Left cardiac atrium (tissue), 4 donors: ENCODE data around the gene SAE1. TPM values are rescaled to one million over a fixed set of nuclear protein-coding genes. Genes with fewer than 3 reads are reported as not detected.
A peak's percentile ranks its signal among the peaks of the same experiment; 100 is the strongest.
"Not testable (repeated sequence)": the region's sequence is repeated elsewhere in the genome, so short reads cannot be mapped to it uniquely, and the experiment has no call there.

Experiments
- ATAC-seq, 2 donors: fragments of 200-7000 bp; cut with Tn5 transposase; one replicate each; pipeline ENCODE4 v1.9.1; 2020; ENCODE audit warnings: mild to moderate bottlenecking in 2 of 2, moderate library complexity in 2 of 2
- DNase-seq: peaks from one replicate; pipeline ENCODE4 v3.0.0-alpha.2; 2020
- intact Hi-C, 2 donors: fragments of 100-400 bp; cut with DNase I; formaldehyde crosslinking; loops; one replicate each; pipeline versions ENCODE4 v1.14.1 to v1.15.1; 2022 to 2023
- total RNA-seq, 2 donors: library from RNA; stranded (reverse); fragmentation: NEBNext Ultra II Directional; extraction: Animal tissue kit (Norgen Biotek cat#: 25700); gene quantifications; one replicate each; pipeline ENCODE4 v1.2.1, GENCODE V29; 2021
- donor health status: DM: no; HTN: yes; CAD: no.
- donor health status: DM: no; HTN: yes; CAD: no; lungs with severe emphysema.
- donor health status: DM: yes; HTN: yes; CAD: no.
- donor health status: Dilated cardiomyopathy.

The SAE1 gene
- total RNA-seq, 2 donors from 2014 or later = 50.1 to 54.7 TPM

- DNase-seq (no peak), ATAC-seq (peak in 1 of 2 donors; percentile 53)
- intact Hi-C loops = loop anchor here (10.0 kb wide), 1 partner anchor 88 kb away; no protein-coding TSS in a partner anchor
Observed at GRCh38 chr19:47122359-47123335, 8.0 kb upstream of the SAE1 start.

GRCh38 chr19:47123406-47123805 is 7.2 kb upstream of the SAE1 start:
- no peak for DNase-seq
- intact Hi-C loops = loop anchor here (10.0 kb wide), 1 partner anchor 89 kb away; no protein-coding TSS in a partner anchor
- ATAC-seq = no peak

- intact Hi-C loops = loop anchor here (1.0 to 10.0 kb wide), 4 partner anchors 44 to 113 kb away; no protein-coding TSS in a partner anchor
- DNase-seq = no peak
- ATAC-seq = peak; percentile 73 to 83
Observed at GRCh38 chr19:47124937-47125668, 5.5 kb upstream of the SAE1 start.

GRCh38 chr19:47125669-47125938 is 5.0 kb upstream of the SAE1 start:
- ATAC-seq = no peak
- DNase-seq = no peak
- intact Hi-C loops = loop anchor here (1.0 to 10.0 kb wide), 4 partner anchors 45 to 113 kb away; no protein-coding TSS in a partner anchor

- ATAC-seq (no peak), DNase-seq (no peak)
- intact Hi-C loops = loop anchor here (5.0 to 10.0 kb wide), 2 partner anchors 95 to 117 kb away; no protein-coding TSS in a partner anchor
Observed at GRCh38 chr19:47129579-47129978, 1.1 kb upstream of the SAE1 start.

GRCh38 chr19:47130120-47130588 is 481 bp upstream of the SAE1 start:
- no peak for DNase-seq
- no peak for ATAC-seq
- intact Hi-C loops = no loop called here

GRCh38 chr19:47132194-47132852 is 1.7 kb downstream of the SAE1 start:
- intact Hi-C loops = no loop called here
- no peak for ATAC-seq
- DNase-seq = no peak

- DNase-seq (no peak), ATAC-seq (no peak)
- intact Hi-C loops = no loop called here
Observed at GRCh38 chr19:47133021-47133471, 2.4 kb downstream of the SAE1 start.

GRCh38 chr19:47134545-47134944 is 3.9 kb downstream of the SAE1 start:
- ATAC-seq (no peak), DNase-seq (no peak)
- intact Hi-C loops = no loop called here

- ATAC-seq = no peak
- intact Hi-C loops = no loop called here
- DNase-seq = no peak
Observed at GRCh38 chr19:47135156-47135555, 4.5 kb downstream of the SAE1 start.

- intact Hi-C loops, ATAC-seq: not testable (repeated sequence)
Observed at GRCh38 chr19:47141252-47141651, 10.6 kb downstream of the SAE1 start.

GRCh38 chr19:47141695-47142094 is 11.1 kb downstream of the SAE1 start:
- intact Hi-C loops = no loop called here
- ATAC-seq (no peak), DNase-seq (no peak)

More at GRCh38 chr19:47141252-47141651, 10.6 kb downstream of the SAE1 start:
- DNase-seq = not testable (repeated sequence)

GRCh38 chr19:47142779-47143178 is 12.1 kb downstream of the SAE1 start:
- no peak for DNase-seq
- no peak for ATAC-seq
- intact Hi-C loops = no loop called here

- ATAC-seq = no peak
- intact Hi-C loops = no loop called here
- DNase-seq = no peak
Observed at GRCh38 chr19:47143322-47144073, 12.9 kb downstream of the SAE1 start.

GRCh38 chr19:47144630-47145029 is 14.0 kb downstream of the SAE1 start:
- intact Hi-C loops = no loop called here
- ATAC-seq (no peak), DNase-seq (no peak)

GRCh38 chr19:47145639-47146486 is 15.2 kb downstream of the SAE1 start:
- no peak for ATAC-seq
- intact Hi-C loops = no loop called here
- DNase-seq = no peak

- intact Hi-C loops = no loop called here
- ATAC-seq = no peak
Observed at GRCh38 chr19:47146920-47147319, 16.3 kb downstream of the SAE1 start.

GRCh38 chr19:47151627-47152026 is 21.0 kb downstream of the SAE1 start:
- DNase-seq = no peak
- intact Hi-C loops = loop anchor here (2.0 to 10.0 kb wide), 2 partner anchors 53 to 93 kb away; no protein-coding TSS in a partner anchor
- ATAC-seq = no peak

More at GRCh38 chr19:47146920-47147319, 16.3 kb downstream of the SAE1 start:
- no peak for DNase-seq
